HepG2 (cell line): ENCODE measurements around the gene GRHPR. TPM values are rescaled to one million over a fixed set of nuclear protein-coding genes. Genes with fewer than 3 reads are reported as not detected.

Source experiments
- BHLHE40 ChIP-seq: IDR thresholded peaks from 2 replicates; pipeline ENCODE4 v1.6.1; 2011; ENCODE audit warnings: low read length, improper control_type of control experiment
- CEBPZ ChIP-seq: IDR thresholded peaks from 2 replicates; pipeline ENCODE4 v1.6.1; 2012; ENCODE audit warnings: low read length, improper control_type of control experiment
- CENPT ChIP-seq: sonication (generic); formaldehyde crosslinking; IDR thresholded peaks from 2 replicates; pipeline ENCODE4 v1.8.0; 2022; ENCODE audit warnings: low read depth, mild to moderate bottlenecking, moderate library complexity, missing genetic modification reagents
- ELF1 ChIP-seq: sonication (generic); formaldehyde crosslinking; IDR thresholded peaks from 2 replicates; pipeline ENCODE4 v1.4.0; 2020; ENCODE audit warnings: missing genetic modification reagents
- FOXM1 ChIP-seq: sonication (generic); formaldehyde crosslinking; IDR thresholded peaks from 2 replicates; pipeline ENCODE4 v1.5.0; 2020; ENCODE audit warnings: missing genetic modification reagents
- GLI4 ChIP-seq: sonication (generic); formaldehyde crosslinking; IDR thresholded peaks from 2 replicates; pipeline ENCODE4 v1.5.1; 2020; ENCODE audit warnings: missing genetic modification reagents, mild to moderate bottlenecking, moderate library complexity, borderline replicate concordance
- GTF3A ChIP-seq: sonication (generic); formaldehyde crosslinking; conservative IDR thresholded peaks from 2 replicates; pipeline ENCODE4 v1.4.0; 2020; ENCODE audit warnings: mild to moderate bottlenecking, missing genetic modification reagents
- NCOA1 ChIP-seq: sonication (generic); formaldehyde crosslinking; IDR thresholded peaks from 2 replicates; pipeline ENCODE4 v1.9.0; 2021; ENCODE audit warnings: missing genetic modification reagents
- NCOA2 ChIP-seq: sonication (generic); formaldehyde crosslinking; IDR thresholded peaks from 2 replicates; pipeline ENCODE4 v1.8.0; 2022; ENCODE audit warnings: inconsistent platforms
- NRL ChIP-seq: sonication (generic); formaldehyde crosslinking; IDR thresholded peaks from 2 replicates; pipeline ENCODE4 v1.5.0; 2020; ENCODE audit warnings: missing genetic modification reagents, mild to moderate bottlenecking, moderate library complexity, borderline replicate concordance
- PCBP1 ChIP-seq: fragments of 200-400 bp; formaldehyde crosslinking; IDR thresholded peaks from 2 replicates; pipeline ENCODE4 v1.6.1; 2017; ENCODE audit warnings: mild to moderate bottlenecking, low read depth, low read length, borderline replicate concordance
- RAD51 ChIP-seq: fragments of 450-650 bp; IDR thresholded peaks from 2 replicates; pipeline ENCODE4 v1.6.1; 2016; ENCODE audit warnings: borderline replicate concordance
- RBFOX2 ChIP-seq: fragments of 200-400 bp; formaldehyde crosslinking; IDR thresholded peaks from 2 replicates; pipeline ENCODE4 v1.6.1; 2017; ENCODE audit warnings: low read depth, mild to moderate bottlenecking, low read length
- SETDB1 ChIP-seq: sonication (generic); formaldehyde crosslinking; IDR thresholded peaks from 2 replicates; pipeline ENCODE4 v1.5.1; 2020; ENCODE audit warnings: missing genetic modification reagents, mild to moderate bottlenecking, borderline replicate concordance
- SRSF1 ChIP-seq: fragments of 200-400 bp; formaldehyde crosslinking; optimal IDR thresholded peaks from 2 replicates; pipeline ENCODE3; 2017; ENCODE audit warnings: mild to moderate bottlenecking, low read depth, low read length, moderate library complexity
- TFAP4 ChIP-seq: sonication (generic); IDR thresholded peaks from 2 replicates; pipeline ENCODE4 v1.6.1; 2016; ENCODE audit warnings: low read depth, borderline replicate concordance
- ZFP91 ChIP-seq: sonication (generic); formaldehyde crosslinking; IDR thresholded peaks from 2 replicates; pipeline ENCODE4 v1.9.0; 2022; ENCODE audit warnings: missing genetic modification reagents, mild to moderate bottlenecking, borderline replicate concordance
- ZGPAT ChIP-seq: IDR thresholded peaks from 2 replicates; pipeline ENCODE4 v1.6.1; 2016; ENCODE audit warnings: mild to moderate bottlenecking
- ZNF20 ChIP-seq: sonication (generic); formaldehyde crosslinking; IDR thresholded peaks from 2 replicates; pipeline ENCODE4 v1.4.0; 2020; ENCODE audit warnings: mild to moderate bottlenecking, moderate library complexity, missing genetic modification reagents
- ZNF225 ChIP-seq: sonication (generic); formaldehyde crosslinking; IDR thresholded peaks from 2 replicates; pipeline ENCODE4 v1.4.0; 2020; ENCODE audit warnings: mild to moderate bottlenecking, missing genetic modification reagents
- ZNF275 ChIP-seq: sonication (generic); formaldehyde crosslinking; IDR thresholded peaks from 2 replicates; pipeline ENCODE4 v1.8.0; 2022; ENCODE audit warnings: missing genetic modification reagents, mild to moderate bottlenecking, inconsistent platforms, borderline replicate concordance
- ZNF343 ChIP-seq: sonication (generic); formaldehyde crosslinking; IDR thresholded peaks from 2 replicates; pipeline ENCODE4 v1.4.0; 2020; ENCODE audit warnings: mild to moderate bottlenecking, missing genetic modification reagents
- polyA plus RNA-seq, 8 experiments: library from polyadenylated mRNA; depleted of rRNA in 3 of 8; stranded (reverse) in 7 of 8; unstranded in 1 of 8; fragments of >200 nt; fragmentation: Illumina TruSeq in 4 of 8; extraction: Trizol in 4 of 8; gene quantifications; 2 replicates each; pipeline versions ENCODE4 v1.2.1 to v1.2.3, GENCODE V29; 2011 to 2016; ENCODE audit warnings: low read depth in 4 of 8, missing spikeins in 1 of 8, mixed read lengths in 1 of 8; ENCODE audit not compliant: insufficient read depth in 1 of 8
- total RNA-seq, 5 experiments: library from RNA; depleted of rRNA; stranded (reverse); fragments of >200 nt; fragmentation: Illumina TruSeq; extraction: Trizol; gene quantifications; 2 replicates each; pipeline ENCODE4 v1.2.3, GENCODE V29; 2016; ENCODE audit warnings: low read depth in 1 of 5

GRHPR gene
- total and polyA plus RNA-seq, 2 of the 13 experiments (the other 11 are each of a cell fraction or from before 2014, with no cell fraction given) = 113 to 115 TPM

- TF ChIP-seq ZFP91 (CRISPR knock-in tag) (0 out of 2 replicates have a peak, but pooled peaks have one; percentile 41), ZGPAT (CRISPR knock-in tag) (peak; percentile 78), ZNF20 (CRISPR knock-in tag) (no peak), RBFOX2 (no peak), TFAP4 (peak; percentile 12; the same call in 1 of the 2 replicates), RAD51 (no peak), NCOA2 (CRISPR knock-in tag) (peak; percentile 73), SRSF1 (no peak), CEBPZ (no peak), ZNF225 (CRISPR knock-in tag) (no peak), CENPT (CRISPR knock-in tag) (no peak), SETDB1 (no peak), GTF3A (CRISPR knock-in tag) (no peak), PCBP1 (no peak), NCOA1 (no peak), FOXM1 (no peak), BHLHE40 (no peak), ZNF343 (CRISPR knock-in tag) (no peak), ELF1 (CRISPR knock-in tag) (no peak), GLI4 (CRISPR knock-in tag) (no peak), ZNF275 (CRISPR knock-in tag) (no peak), NRL (peak; percentile 61; the same call in 1 of the 2 replicates)
These were observed 41.3 kb upstream of the GRHPR start (continued) for GRCh38 chr9:37381094-37381741.
